Mesendoderm (in vitro differentiated cells): ENCODE results near the gene CAPN12.
A peak's percentile ranks its signal among the peaks of the same experiment; 100 is the strongest.

Experiments
- DNase-seq: peaks from one replicate; pipeline ENCODE4 v3.0.0; 2013
- H2AK5ac ChIP-seq: 2 replicates; pipeline ENCODE4 v1.6.1; 2013; ENCODE audit warnings: low read length, inconsistent platforms
- H2BK120ac ChIP-seq: 2 replicates; pipeline ENCODE4 v1.6.1; 2013; ENCODE audit warnings: low read depth, mild to moderate bottlenecking, low read length, moderate library complexity, mixed read lengths
- H2BK15ac ChIP-seq: replicated peaks from 2 replicates; pipeline ENCODE4 v1.6.1; 2013; ENCODE audit warnings: low read depth, mild to moderate bottlenecking, moderate library complexity
- H2BK5ac ChIP-seq: 2 replicates; pipeline ENCODE4 v1.6.1; 2013; ENCODE audit warnings: low read length, inconsistent platforms
- H3K18ac ChIP-seq: 2 replicates; pipeline ENCODE4 v1.6.1; 2013; ENCODE audit warnings: mild to moderate bottlenecking, low read length, mixed read lengths
- H3K23ac ChIP-seq: one replicate; pipeline ENCODE4 v1.6.1; 2013; ENCODE audit warnings: low read length
- H3K27ac ChIP-seq: 2 replicates; pipeline ENCODE4 v1.5.1; 2013; ENCODE audit warnings: low read depth, mild to moderate bottlenecking, inconsistent platforms, low read length, moderate library complexity
- H3K27me3 ChIP-seq: 2 replicates; pipeline ENCODE4 v1.6.1; 2013; ENCODE audit warnings: low read length, control low read depth, mild to moderate bottlenecking, inconsistent platforms; ENCODE audit not compliant: insufficient read depth, poor library complexity
- H3K36me3 ChIP-seq: 2 replicates; pipeline ENCODE4 v1.6.1; 2013; ENCODE audit warnings: low read length, inconsistent platforms; ENCODE audit not compliant: control insufficient read depth, insufficient read depth
- H3K4ac ChIP-seq: one replicate; pipeline ENCODE4 v1.6.1; 2013; ENCODE audit warnings: low read depth, mild to moderate bottlenecking, low read length, moderate library complexity
- H3K4me1 ChIP-seq: 2 replicates; pipeline ENCODE4 v1.6.1; 2013; ENCODE audit warnings: low read depth, low read length, inconsistent platforms; ENCODE audit not compliant: control insufficient read depth
- H3K4me2 ChIP-seq: 2 replicates; pipeline ENCODE4 v1.6.1; 2013; ENCODE audit warnings: low read length
- H3K4me3 ChIP-seq: 2 replicates; pipeline ENCODE4 v1.5.1; 2013; ENCODE audit warnings: mild to moderate bottlenecking, low read length
- H3K56ac ChIP-seq: one replicate; pipeline ENCODE4 v1.6.1; 2013; ENCODE audit warnings: low read length
- H3K79me1 ChIP-seq: 2 replicates; pipeline ENCODE4 v1.6.1; 2013; ENCODE audit warnings: low read length, inconsistent platforms
- H3K79me2 ChIP-seq: 2 replicates; pipeline ENCODE4 v1.6.1; 2013; ENCODE audit warnings: mild to moderate bottlenecking, low read length; ENCODE audit not compliant: control insufficient read depth, insufficient read depth
- H3K9ac ChIP-seq: 2 replicates; pipeline ENCODE4 v1.6.1; 2013; ENCODE audit warnings: low read length, inconsistent platforms
- H4K5ac ChIP-seq: one replicate; pipeline ENCODE4 v1.6.1; 2013; ENCODE audit warnings: low read length
- H4K8ac ChIP-seq: one replicate; pipeline ENCODE4 v1.6.1; 2013; ENCODE audit warnings: low read depth, mild to moderate bottlenecking, control low read depth, low read length, moderate library complexity
- WGBS: extraction: QIAGEN DNeasy Blood & Tissue Kit; methylation state at CpG from one replicate; pipeline ENCODE4 v1.1.7; 2013; ENCODE audit warnings: low lambda C conversion rate, missing lambda C conversion rate; ENCODE audit not compliant: insufficient coverage; ENCODE audit errors: extremely low coverage; 5-methylcytosine and 5-hydroxymethylcytosine counted together

CAPN12 gene

DNA sequence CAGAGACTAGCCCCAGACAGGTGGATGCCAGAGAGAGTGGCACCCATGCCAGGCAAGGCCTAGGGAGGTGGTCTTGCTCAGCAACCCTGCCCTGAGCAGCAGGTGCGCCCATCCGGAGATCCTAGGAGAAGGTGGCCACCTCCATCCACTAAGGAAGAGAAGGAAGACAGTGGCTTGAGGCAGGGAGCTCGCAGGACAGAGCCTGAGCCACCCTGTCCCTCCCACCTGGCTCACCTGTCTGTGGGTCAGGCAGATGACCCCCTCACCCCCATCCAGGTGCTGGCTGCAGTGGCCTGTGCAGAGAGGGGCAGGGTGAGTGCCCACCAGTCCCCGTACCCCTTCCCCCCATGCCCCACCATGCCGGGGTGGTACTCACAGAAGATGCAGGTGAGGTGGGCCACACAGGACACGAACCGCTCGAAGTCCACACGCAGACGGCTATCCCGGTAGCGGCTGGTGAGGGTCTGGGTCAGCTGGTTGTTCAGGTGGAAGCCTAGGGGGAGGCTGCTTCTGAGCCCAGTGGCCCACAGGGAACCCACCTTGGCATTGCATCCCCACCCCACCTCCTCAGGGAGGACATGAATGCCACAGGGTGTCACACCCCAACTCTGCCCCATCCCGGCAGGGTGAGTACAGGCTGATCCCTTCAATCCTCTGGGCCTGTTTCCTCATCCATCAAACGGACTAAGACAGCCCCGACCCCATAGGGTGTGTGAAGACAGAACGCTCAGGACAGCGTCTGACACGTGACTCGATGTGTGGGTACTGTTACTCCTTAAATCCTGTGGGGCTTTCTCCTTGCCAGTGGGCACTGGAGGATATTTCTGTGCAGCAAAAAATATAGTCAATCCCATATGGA is 13.3 kb downstream of the CAPN12 start:
- H3K23ac ChIP-seq = no peak overlapping the region
- peaks cover 13% of the 10 kb centered on the region for H3K36me3 ChIP-seq

DNA sequence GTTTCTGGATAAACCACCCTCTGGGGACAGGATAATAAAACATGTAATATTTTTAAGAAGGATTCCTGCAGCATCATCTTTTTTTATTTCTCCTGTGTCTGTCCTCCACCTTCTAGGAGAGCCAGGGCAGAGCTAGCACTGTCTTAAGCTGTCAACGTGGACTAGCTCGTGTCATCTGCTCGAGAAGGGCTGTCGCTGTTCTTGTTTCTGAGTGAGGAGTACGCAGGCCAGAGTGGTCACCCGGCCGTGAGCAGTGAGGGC is 13.9 kb downstream of the CAPN12 start:
- Histone ChIP-seq H2BK5ac (no peak overlapping the region), H3K27ac (no peak overlapping the region), H3K27me3 (no peaks in the 10 kb centered on the region), H3K79me2 (no peaks in the 10 kb centered on the region), H3K4me2 (no peak overlapping the region), H3K18ac (no peak overlapping the region), H3K23ac (no peak overlapping the region), H3K4ac (no peak overlapping the region), H3K9ac (no peak overlapping the region), H3K79me1 (no peaks in the 10 kb centered on the region), H4K5ac (no peak overlapping the region), H3K56ac (no peak overlapping the region), H3K4me1 (no peaks in the 10 kb centered on the region), H2AK5ac (no peak overlapping the region), H4K8ac (no peak overlapping the region), H3K4me3 (no peak overlapping the region), H2BK15ac (no peak overlapping the region), H2BK120ac (no peak overlapping the region), H3K36me3 (peaks cover 13% of the 10 kb centered on the region)
- WGBS = no CpG with 5 or more reads among the region's 7 CpGs
- no peak for DNase-seq

More for the DNA sequence above, 13.3 kb downstream of the CAPN12 start:
- Histone ChIP-seq H3K4ac (no peak overlapping the region), H3K4me2 (no peak overlapping the region), H3K18ac (no peak overlapping the region), H3K27me3 (no peaks in the 10 kb centered on the region), H3K79me2 (no peaks in the 10 kb centered on the region), H3K4me3 (no peak overlapping the region), H2AK5ac (no peak overlapping the region), H2BK5ac (no peak overlapping the region), H4K5ac (no peak overlapping the region), H3K27ac (no peak overlapping the region), H3K79me1 (no peaks in the 10 kb centered on the region), H2BK120ac (no peak overlapping the region), H3K4me1 (no peaks in the 10 kb centered on the region), H3K56ac (no peak overlapping the region), H3K9ac (no peak overlapping the region), H4K8ac (no peak overlapping the region), H2BK15ac (no peak overlapping the region)
- no peak for DNase-seq
- WGBS = no CpG with 5 or more reads among the region's 19 CpGs

DNA sequence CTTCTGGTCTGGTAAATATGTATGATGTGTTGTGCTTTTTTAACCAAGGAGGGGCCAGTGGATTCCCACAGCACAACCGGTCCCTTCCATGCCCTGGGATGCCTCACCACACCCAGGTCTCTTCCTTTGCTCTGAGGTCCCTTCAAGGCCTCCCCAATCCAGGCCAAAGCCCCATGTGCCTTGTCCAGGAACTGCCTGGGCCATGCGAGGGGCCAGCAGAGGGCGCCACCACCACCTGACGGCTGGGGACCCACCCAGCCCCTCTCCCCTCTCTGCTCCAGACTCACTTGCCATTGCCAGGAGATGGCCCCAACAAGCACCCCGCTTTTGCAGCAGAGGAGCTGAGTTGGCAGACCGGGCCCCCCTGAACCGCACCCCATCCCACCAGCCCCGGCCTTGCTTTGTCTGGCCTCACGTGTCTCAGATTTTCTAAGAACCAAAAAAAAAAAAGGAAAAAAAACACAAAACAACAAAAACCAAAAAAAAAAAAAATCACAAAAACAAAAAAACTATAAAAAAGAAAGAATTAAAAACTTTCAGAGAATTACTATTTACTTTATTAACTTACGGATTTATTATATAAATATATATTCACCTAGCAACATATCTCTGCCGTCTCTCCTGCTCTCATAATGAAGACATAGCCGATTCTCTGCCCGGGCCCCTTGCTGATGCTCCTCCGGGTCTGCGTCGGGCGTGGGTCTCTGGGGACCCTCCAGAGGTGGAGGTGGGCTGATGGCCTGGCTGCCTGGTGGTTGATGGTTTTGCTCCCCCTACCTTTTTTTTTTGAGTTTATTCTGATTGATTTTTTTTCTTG is 14.4 kb downstream of the CAPN12 start:
- no peak overlapping the region for H3K18ac ChIP-seq
- H3K79me1 ChIP-seq = no peaks in the 10 kb centered on the region
- H3K23ac ChIP-seq = no peak overlapping the region
- H4K5ac ChIP-seq = no peak overlapping the region
- no peak overlapping the region for H3K27ac ChIP-seq
- H3K9ac ChIP-seq = no peak overlapping the region
- 100% methylated on average over 1 of the region's 17 CpGs for WGBS
- H3K79me2 ChIP-seq = no peaks in the 10 kb centered on the region
- H2BK120ac ChIP-seq = no peak overlapping the region
- H2AK5ac ChIP-seq = no peak overlapping the region
- peaks cover 16% of the 10 kb centered on the region for H3K36me3 ChIP-seq
- no peaks in the 10 kb centered on the region for H3K27me3 ChIP-seq
- H3K4me3 ChIP-seq = no peak overlapping the region
- peak; percentile 79 for DNase-seq
- no peak overlapping the region for H3K4ac ChIP-seq
- H3K4me2 ChIP-seq = no peak overlapping the region
- no peak overlapping the region for H4K8ac ChIP-seq
- H3K56ac ChIP-seq = no peak overlapping the region
- H3K4me1 ChIP-seq = no peaks in the 10 kb centered on the region
- no peak overlapping the region for H2BK15ac ChIP-seq
- no peak overlapping the region for H2BK5ac ChIP-seq

DNA sequence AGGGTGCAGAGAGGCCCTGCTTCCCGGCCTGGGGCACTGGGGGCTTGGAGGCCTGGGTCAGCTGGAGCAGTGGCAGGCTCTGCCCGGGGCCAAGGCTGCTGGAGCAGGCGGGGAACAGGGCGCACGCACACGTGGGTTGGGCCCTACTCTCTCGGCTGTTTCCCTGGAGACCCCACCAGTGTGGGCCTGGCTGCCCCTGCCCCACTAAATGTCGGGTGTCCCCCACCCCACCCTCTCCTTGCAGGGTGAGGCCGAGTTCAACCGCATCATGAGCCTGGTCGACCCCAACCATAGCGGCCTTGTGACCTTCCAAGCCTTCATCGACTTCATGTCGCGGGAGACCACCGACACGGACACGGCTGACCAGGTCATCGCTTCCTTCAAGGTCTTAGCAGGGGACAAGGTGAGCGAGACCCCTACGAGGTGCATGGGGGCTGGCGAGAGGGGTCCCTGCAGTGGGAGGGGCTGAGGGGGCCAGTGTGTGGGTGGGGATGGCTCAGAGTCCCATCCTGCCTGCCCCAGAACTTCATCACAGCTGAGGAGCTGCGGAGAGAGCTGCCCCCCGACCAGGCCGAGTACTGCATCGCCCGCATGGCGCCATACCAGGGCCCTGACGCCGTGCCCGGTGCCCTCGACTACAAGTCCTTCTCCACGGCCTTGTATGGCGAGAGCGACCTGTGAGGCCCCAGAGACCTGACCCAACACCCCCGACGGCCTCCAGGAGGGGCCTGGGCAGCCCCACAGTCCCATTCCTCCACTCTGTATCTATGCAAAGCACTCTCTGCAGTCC is 15.3 kb downstream of the CAPN12 start:
- Histone ChIP-seq H3K27ac (no peak overlapping the region), H3K4me2 (no peak overlapping the region), H3K56ac (peak overlapping the region; percentile 42), H3K27me3 (no peaks in the 10 kb centered on the region), H4K5ac (no peak overlapping the region), H3K9ac (no peak overlapping the region), H2BK5ac (no peak overlapping the region), H3K36me3 (peaks cover 21% of the 10 kb centered on the region), H3K18ac (no peak overlapping the region), H3K4me3 (no peak overlapping the region), H2AK5ac (no peak overlapping the region), H3K4me1 (no peaks in the 10 kb centered on the region), H3K79me1 (no peaks in the 10 kb centered on the region), H3K79me2 (no peaks in the 10 kb centered on the region), H4K8ac (no peak overlapping the region), H2BK15ac (no peak overlapping the region), H3K4ac (no peak overlapping the region), H3K23ac (no peak overlapping the region), H2BK120ac (no peak overlapping the region)
- no CpG with 5 or more reads among the region's 37 CpGs for WGBS
- no peak for DNase-seq

DNA sequence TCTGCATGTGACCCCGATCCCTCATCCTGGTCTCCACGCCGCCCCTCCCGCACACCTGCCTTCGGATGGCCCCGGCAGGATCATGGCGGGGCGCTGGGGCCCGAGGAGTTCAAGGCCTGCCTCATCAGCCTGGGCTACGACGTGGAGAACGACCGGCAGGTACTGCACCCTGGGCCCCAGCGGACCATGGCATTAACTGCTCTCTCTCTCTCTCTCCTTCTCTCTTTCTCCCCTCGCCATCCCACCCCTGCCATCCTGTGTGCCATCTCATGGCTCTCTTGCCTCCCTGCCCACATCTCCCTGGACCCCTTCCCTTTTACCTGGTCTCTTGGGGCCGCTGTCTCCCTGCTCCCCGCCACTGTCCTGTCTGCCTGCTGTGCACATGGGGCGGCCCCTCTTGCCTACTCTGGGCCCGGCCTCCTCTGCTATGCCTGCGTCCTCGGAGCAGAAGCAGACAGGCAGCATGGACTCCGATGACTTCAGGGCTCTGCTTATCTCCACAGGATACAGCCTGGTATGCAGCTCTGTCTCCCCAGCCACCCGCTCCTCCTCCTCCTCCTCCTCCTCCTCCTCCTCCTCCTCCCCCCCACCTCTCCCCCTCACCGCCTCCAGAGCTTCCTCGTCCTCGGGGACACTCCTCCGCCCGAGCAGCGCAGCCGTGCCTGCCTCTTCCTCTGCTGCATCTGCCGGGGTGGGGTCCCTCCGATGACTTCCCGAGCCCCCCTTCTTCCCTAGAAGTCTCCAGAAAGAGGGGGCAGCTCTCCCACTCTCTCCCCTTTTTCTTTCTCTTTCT is 16.2 kb downstream of the CAPN12 start:
- peak; percentile 56 for DNase-seq
- Histone ChIP-seq H3K4me1 (no peaks in the 10 kb centered on the region), H3K4ac (no peak overlapping the region), H2AK5ac (no peak overlapping the region), H3K79me1 (no peaks in the 10 kb centered on the region), H4K5ac (no peak overlapping the region), H3K27me3 (no peaks in the 10 kb centered on the region), H2BK120ac (no peak overlapping the region), H3K9ac (no peak overlapping the region), H3K36me3 (peaks cover 21% of the 10 kb centered on the region), H3K4me2 (no peak overlapping the region), H3K18ac (no peak overlapping the region), H3K27ac (no peak overlapping the region), H2BK5ac (no peak overlapping the region), H3K79me2 (no peaks in the 10 kb centered on the region), H3K56ac (peak overlapping the region; percentile 2), H2BK15ac (no peak overlapping the region), H3K4me3 (no peak overlapping the region), H4K8ac (no peak overlapping the region), H3K23ac (no peak overlapping the region)
- WGBS = no CpG with 5 or more reads among the region's 33 CpGs
